Effector memory CD4-positive, alpha-beta T cell (primary cell): ENCODE data around the gene ZDHHC14.

ENCODE experiments used
- DNase-seq, 3 donors: peaks; one replicate each; pipeline ENCODE4 v3.0.0-alpha.2; 2020
- H3K27ac ChIP-seq: 2 replicates; pipeline ENCODE4 v1.7.0; 2013; ENCODE audit warnings: mild to moderate bottlenecking, low read length, moderate library complexity; ENCODE audit not compliant: insufficient read depth, poor library complexity, severe bottlenecking
- H3K27me3 ChIP-seq: replicated peaks from 2 replicates; pipeline ENCODE4 v1.7.0; 2013; ENCODE audit warnings: mild to moderate bottlenecking, low read length; ENCODE audit not compliant: insufficient read depth, control insufficient read depth, poor library complexity, severe bottlenecking
- H3K36me3 ChIP-seq: 2 replicates; pipeline ENCODE4 v1.7.0; 2013; ENCODE audit warnings: mild to moderate bottlenecking, low read length, moderate library complexity; ENCODE audit not compliant: control insufficient read depth, insufficient read depth
- H3K4me1 ChIP-seq: 2 replicates; pipeline ENCODE4 v1.7.0; 2013; ENCODE audit warnings: low read length, mild to moderate bottlenecking; ENCODE audit not compliant: control insufficient read depth, insufficient read depth, poor library complexity, severe bottlenecking
- H3K4me3 ChIP-seq: 2 replicates; pipeline ENCODE4 v1.7.0; 2013; ENCODE audit warnings: low read length, low read depth, mild to moderate bottlenecking; ENCODE audit not compliant: insufficient read depth, poor library complexity, severe bottlenecking
- H3K9me3 ChIP-seq: 2 replicates; pipeline ENCODE4 v1.7.0; 2013; ENCODE audit warnings: mild to moderate bottlenecking, low read length, moderate library complexity; ENCODE audit not compliant: control insufficient read depth

Gene ZDHHC14

GRCh38 chr6:157674061-157674460 lies 293.1 kb downstream of the ZDHHC14 start:
- no peak overlapping the region for H3K27ac ChIP-seq
- H3K4me1 ChIP-seq = no peaks in the 10 kb centered on the region
- no peaks in the 10 kb centered on the region for H3K9me3 ChIP-seq
- no peaks in the 10 kb centered on the region for H3K36me3 ChIP-seq
- no peak for DNase-seq
- H3K27me3 ChIP-seq = no peaks in the 10 kb centered on the region
- no peak overlapping the region for H3K4me3 ChIP-seq

GRCh38 chr6:157675831-157676230 lies 294.8 kb downstream of the ZDHHC14 start:
- Histone ChIP-seq H3K9me3 (no peaks in the 10 kb centered on the region), H3K36me3 (no peaks in the 10 kb centered on the region), H3K27ac (no peak overlapping the region), H3K4me1 (no peaks in the 10 kb centered on the region), H3K4me3 (no peak overlapping the region), H3K27me3 (no peaks in the 10 kb centered on the region)
- DNase-seq = no peak

- H3K4me1 ChIP-seq = no peaks in the 10 kb centered on the region
- no peak overlapping the region for H3K4me3 ChIP-seq
- no peaks in the 10 kb centered on the region for H3K9me3 ChIP-seq
- H3K27me3 ChIP-seq = no peaks in the 10 kb centered on the region
- DNase-seq = no peak
- no peak overlapping the region for H3K27ac ChIP-seq
- H3K36me3 ChIP-seq = no peaks in the 10 kb centered on the region
These were observed 295.3 kb downstream of the ZDHHC14 start for GRCh38 chr6:157676241-157676640.

GRCh38 chr6:157677235-157677634 lies 296.2 kb downstream of the ZDHHC14 start:
- no peak for DNase-seq

GRCh38 chr6:157679605-157680580 lies 298.9 kb downstream of the ZDHHC14 start:
- Histone ChIP-seq H3K27ac (no peak overlapping the region), H3K4me1 (no peaks in the 10 kb centered on the region), H3K4me3 (no peak overlapping the region), H3K36me3 (no peaks in the 10 kb centered on the region), H3K9me3 (no peaks in the 10 kb centered on the region), H3K27me3 (no peaks in the 10 kb centered on the region)
- DNase-seq = no peak

More at GRCh38 chr6:157677235-157677634, 296.2 kb downstream of the ZDHHC14 start:
- Histone ChIP-seq H3K9me3 (no peaks in the 10 kb centered on the region), H3K36me3 (no peaks in the 10 kb centered on the region), H3K4me3 (no peak overlapping the region), H3K27me3 (no peaks in the 10 kb centered on the region), H3K4me1 (no peaks in the 10 kb centered on the region), H3K27ac (no peak overlapping the region)

- H3K9me3 ChIP-seq = no peaks in the 10 kb centered on the region
- H3K27me3 ChIP-seq = no peaks in the 10 kb centered on the region
- DNase-seq = no peak
- no peak overlapping the region for H3K27ac ChIP-seq
- no peaks in the 10 kb centered on the region for H3K36me3 ChIP-seq
- H3K4me1 ChIP-seq = no peaks in the 10 kb centered on the region
- H3K4me3 ChIP-seq = no peak overlapping the region
These were observed 300.2 kb downstream of the ZDHHC14 start for GRCh38 chr6:157681041-157681650.

GRCh38 chr6:157682856-157683481 lies 302.0 kb downstream of the ZDHHC14 start:
- no peaks in the 10 kb centered on the region for H3K27me3 ChIP-seq
- DNase-seq = no peak

GRCh38 chr6:157683707-157684106 lies 302.7 kb downstream of the ZDHHC14 start:
- Histone ChIP-seq H3K27ac (no peak overlapping the region), H3K9me3 (no peaks in the 10 kb centered on the region), H3K4me3 (no peak overlapping the region), H3K27me3 (no peaks in the 10 kb centered on the region), H3K4me1 (no peaks in the 10 kb centered on the region), H3K36me3 (no peaks in the 10 kb centered on the region)
- DNase-seq = no peak

More at GRCh38 chr6:157682856-157683481, 302.0 kb downstream of the ZDHHC14 start:
- Histone ChIP-seq H3K4me3 (no peak overlapping the region), H3K27ac (no peak overlapping the region), H3K4me1 (no peaks in the 10 kb centered on the region), H3K36me3 (no peaks in the 10 kb centered on the region), H3K9me3 (no peaks in the 10 kb centered on the region)

GRCh38 chr6:157684620-157685299 lies 303.8 kb downstream of the ZDHHC14 start:
- no peak overlapping the region for H3K4me3 ChIP-seq
- H3K36me3 ChIP-seq = no peaks in the 10 kb centered on the region
- no peaks in the 10 kb centered on the region for H3K4me1 ChIP-seq
- H3K27ac ChIP-seq = no peak overlapping the region
- no peaks in the 10 kb centered on the region for H3K27me3 ChIP-seq
- H3K9me3 ChIP-seq = no peaks in the 10 kb centered on the region
- no peak for DNase-seq
